CD4-positive, alpha-beta T cell (primary cell): ENCODE measurements around the gene KRTAP10-7. TPM values are rescaled to one million over a fixed set of nuclear protein-coding genes. Genes with fewer than 3 reads are reported as not detected.

Experiments used
- ATAC-seq: fragments of 200-7000 bp; cut with Tn5 transposase; one replicate; pipeline ENCODE4 v1.10.0; 2022; ENCODE audit warnings: mild to moderate bottlenecking; ENCODE audit not compliant: poor library complexity
- CTCF ChIA-PET: fragments of 350-600 bp; sonication (Branson Sonifier 250); formaldehyde crosslinking; loops from one replicate; lab custom pipeline; 2021; ENCODE audit warnings: antibody characterized with exemption, inconsistent platforms; lab: Charles Lee
- POLR2A ChIA-PET: fragments of 350-600 bp; sonication (Branson Sonifier 250); formaldehyde crosslinking; loops from one replicate; lab custom pipeline; 2021; ENCODE audit warnings: antibody characterized with exemption, inconsistent platforms; lab: Charles Lee
- DNase-seq, 14 experiments: peaks; one replicate each; pipeline ENCODE4 v3.0.0-alpha.2; 2013 to 2020; ENCODE audit warnings: mixed read lengths in 2 of 14
- H3K27ac ChIP-seq, 2 donors: one replicate each; pipeline versions ENCODE4 v1.5.1 to v1.7.0; 2013; ENCODE audit warnings: low read length in 2 of 2, low read depth in 1 of 2, mild to moderate bottlenecking in 1 of 2
- H3K27me3 ChIP-seq, 2 experiments: 1 replicate in 1 of 2; 2 replicates in 1 of 2; pipeline versions ENCODE4 v1.6.1 to v1.7.0; 2013; ENCODE audit warnings: low read length in 2 of 2, control low read depth in 1 of 2, mild to moderate bottlenecking in 1 of 2, moderate library complexity in 1 of 2; ENCODE audit not compliant: insufficient read depth in 2 of 2, control insufficient read depth in 1 of 2
- H3K36me3 ChIP-seq: one replicate; pipeline ENCODE4 v1.6.1; 2013; ENCODE audit warnings: low read length, control low read depth; ENCODE audit not compliant: insufficient read depth
- H3K4me1 ChIP-seq: one replicate; pipeline ENCODE4 v1.6.1; 2013; ENCODE audit warnings: low read length, control low read depth; ENCODE audit not compliant: insufficient read depth
- H3K4me3 ChIP-seq: one replicate; pipeline ENCODE4 v1.5.1; 2013; ENCODE audit warnings: mild to moderate bottlenecking, low read length, moderate library complexity
- H3K9me3 ChIP-seq, 2 experiments: 1 replicate in 1 of 2; 2 replicates in 1 of 2; pipeline versions ENCODE4 v1.6.1 to v1.7.0; 2013; ENCODE audit warnings: low read length in 2 of 2, mild to moderate bottlenecking in 2 of 2, control low read depth in 1 of 2, moderate library complexity in 1 of 2; ENCODE audit not compliant: control insufficient read depth in 1 of 2, insufficient read depth in 1 of 2
- H3K27ac Mint-ChIP-seq: one replicate; pipeline ENCODE4 v1.8.0; 2020; ENCODE audit warnings: mixed read lengths
- H3K27me3 Mint-ChIP-seq: one replicate; pipeline ENCODE4 v1.8.0; 2021; ENCODE audit warnings: mixed read lengths
- H3K36me3 Mint-ChIP-seq: one replicate; pipeline ENCODE4 v1.8.0; 2021; ENCODE audit warnings: low read depth, mixed read lengths
- H3K4me1 Mint-ChIP-seq: one replicate; pipeline ENCODE4 v1.8.0; 2021; ENCODE audit warnings: low read depth, mixed read lengths
- H3K4me3 Mint-ChIP-seq: one replicate; pipeline ENCODE4 v1.8.0; 2020; ENCODE audit warnings: mild to moderate bottlenecking, mixed read lengths
- H3K9me3 Mint-ChIP-seq: one replicate; pipeline ENCODE4 v1.8.0; 2020; ENCODE audit warnings: mixed read lengths
- intact Hi-C, 2 experiments: fragments of 100-400 bp; cut with DNase I in 1 of 2; cut with micrococcal nuclease in 1 of 2; formaldehyde crosslinking; loops; one replicate each; pipeline versions ENCODE4 v1.15.1 to v1.9.0; 2023 to 2025; cut with DNase I, micrococcal nuclease
- total RNA-seq, 174 experiments: library from RNA in 2 of 174; stranded (reverse) in 2 of 174; gene quantifications; one replicate each; pipeline ENCODE4 v1.2.3 and lab custom pipeline; 2021 to 2026
- TF ChIP-seq, protein P1 (sequence below): fragments of 200-600 bp; IDR thresholded peaks from one replicate; pipeline ENCODE4 v1.8.0; 2022; ENCODE audit warnings: antibody characterized with exemption, mild to moderate bottlenecking

The KRTAP10-7 gene
- total RNA-seq, 2 experiments from 2014 or later, result not detected

- Mint-ChIP-seq H3K9me3 (peaks cover 7% of the 10 kb centered on the region), H3K4me1 (peaks cover 13% of the 10 kb centered on the region), H3K27me3 (peaks cover 1% of the 10 kb centered on the region), H3K27ac (no peak overlapping the region), H3K4me3 (no peak overlapping the region), H3K36me3 (no peaks in the 10 kb centered on the region)
- Histone ChIP-seq H3K27me3 (no peaks in the 10 kb centered on the region), H3K9me3 (peaks cover 22 to 26% of the 10 kb centered on the region in 2 experiments), H3K27ac (no peak overlapping the region), H3K36me3 (no peaks in the 10 kb centered on the region), H3K4me1 (peaks cover 10% of the 10 kb centered on the region), H3K4me3 (no peak overlapping the region)
- intact Hi-C loops, result loop anchor here in 1 of 2 experiments (10.0 kb wide), 1 partner anchor 67 kb away; the partner anchor contains the start of gene KRTAP10-1
- TF ChIP-seq, protein P1, sequence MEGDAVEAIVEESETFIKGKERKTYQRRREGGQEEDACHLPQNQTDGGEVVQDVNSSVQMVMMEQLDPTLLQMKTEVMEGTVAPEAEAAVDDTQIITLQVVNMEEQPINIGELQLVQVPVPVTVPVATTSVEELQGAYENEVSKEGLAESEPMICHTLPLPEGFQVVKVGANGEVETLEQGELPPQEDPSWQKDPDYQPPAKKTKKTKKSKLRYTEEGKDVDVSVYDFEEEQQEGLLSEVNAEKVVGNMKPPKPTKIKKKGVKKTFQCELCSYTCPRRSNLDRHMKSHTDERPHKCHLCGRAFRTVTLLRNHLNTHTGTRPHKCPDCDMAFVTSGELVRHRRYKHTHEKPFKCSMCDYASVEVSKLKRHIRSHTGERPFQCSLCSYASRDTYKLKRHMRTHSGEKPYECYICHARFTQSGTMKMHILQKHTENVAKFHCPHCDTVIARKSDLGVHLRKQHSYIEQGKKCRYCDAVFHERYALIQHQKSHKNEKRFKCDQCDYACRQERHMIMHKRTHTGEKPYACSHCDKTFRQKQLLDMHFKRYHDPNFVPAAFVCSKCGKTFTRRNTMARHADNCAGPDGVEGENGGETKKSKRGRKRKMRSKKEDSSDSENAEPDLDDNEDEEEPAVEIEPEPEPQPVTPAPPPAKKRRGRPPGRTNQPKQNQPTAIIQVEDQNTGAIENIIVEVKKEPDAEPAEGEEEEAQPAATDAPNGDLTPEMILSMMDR, result no peak
- ATAC-seq (no peak), DNase-seq (no peak)
- ChIA-PET POLR2A (no interaction called here), CTCF (no interaction called here)
These were observed 11.2 kb downstream of the KRTAP10-7 start for GRCh38 chr21:44611551-44611950.

DNA sequence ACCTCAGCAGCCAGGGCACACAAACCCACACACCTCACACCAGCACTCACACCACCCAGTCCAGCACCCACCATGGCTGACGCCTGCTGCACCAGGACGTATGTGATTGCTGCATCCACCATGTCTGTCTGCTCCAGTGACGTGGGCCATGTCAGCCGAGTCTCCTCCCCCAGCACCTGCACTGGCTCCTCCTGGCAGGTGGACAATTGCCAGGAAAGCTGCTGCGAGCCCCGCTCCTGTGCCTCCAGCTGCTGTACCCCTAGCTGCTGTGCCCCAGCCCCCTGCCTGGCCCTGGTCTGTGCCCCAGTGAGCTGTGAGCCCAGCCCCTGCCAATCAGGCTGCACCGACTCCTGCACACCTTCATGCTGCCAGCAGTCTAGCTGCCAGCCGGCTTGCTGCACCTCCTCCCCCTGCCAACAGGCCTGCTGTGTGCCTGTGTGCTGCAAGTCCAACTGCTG, 11.7 kb downstream of the KRTAP10-7 start, which contains the start of gene KRTAP10-8:
KRTAP10-8 (plus strand) TSS at position 51 of the 458 bp plus-strand sequence; CDS start at position 73, 22 bp downstream.
- no peak for ATAC-seq
- TF ChIP-seq, protein P1, result no peak
- H3K4me3 ChIP-seq, result no peak within 1 kb of the TSS
- DNase-seq, result no peak
- Mint-ChIP-seq H3K9me3 (peaks cover 7% of the 10 kb centered on the region), H3K36me3 (no peaks in the 10 kb centered on the region), H3K4me1 (peaks cover 15% of the 10 kb centered on the region), H3K27ac (no peak within 1 kb of the TSS), H3K27me3 (no peaks in the 10 kb centered on the region), H3K4me3 (no peak within 1 kb of the TSS)
- intact Hi-C loops, result loop anchor here in 1 of 2 experiments (10.0 kb wide), 1 partner anchor 67 kb away; the partner anchor contains the start of gene KRTAP10-1
- H3K9me3 ChIP-seq, result peaks cover 24 to 26% of the 10 kb centered on the region in 2 experiments
- POLR2A ChIA-PET, result no interaction called here
- H3K27ac ChIP-seq, result no peak within 1 kb of the TSS
- CTCF ChIA-PET, result no interaction called here
- H3K4me1 ChIP-seq, result peaks cover 16% of the 10 kb centered on the region
- H3K36me3 ChIP-seq, result no peaks in the 10 kb centered on the region
- no peaks in the 10 kb centered on the region for H3K27me3 ChIP-seq

GRCh38 chr21:44612669-44613229, 12.4 kb downstream of the KRTAP10-7 start:
- ATAC-seq (no peak), DNase-seq (no peak)
- Histone ChIP-seq H3K4me1 (peaks cover 22% of the 10 kb centered on the region), H3K27ac (no peak overlapping the region), H3K36me3 (no peaks in the 10 kb centered on the region), H3K9me3 (peaks cover 26 to 27% of the 10 kb centered on the region in 2 experiments), H3K4me3 (no peak overlapping the region), H3K27me3 (no peaks in the 10 kb centered on the region)
- no peak overlapping the region for H3K27ac Mint-ChIP-seq
- H3K36me3 Mint-ChIP-seq, result no peaks in the 10 kb centered on the region
- no peaks in the 10 kb centered on the region for H3K27me3 Mint-ChIP-seq
- TF ChIP-seq, protein P1, result no peak
- peaks cover 22% of the 10 kb centered on the region for H3K4me1 Mint-ChIP-seq
- H3K9me3 Mint-ChIP-seq, result peaks cover 7% of the 10 kb centered on the region
- no peak overlapping the region for H3K4me3 Mint-ChIP-seq
- ChIA-PET POLR2A (interaction anchor here (0.6 kb wide), 1 partner anchor 83 kb away, joined by 3 read pairs; no protein-coding TSS in a partner anchor), CTCF (no interaction called here)
- intact Hi-C loops, result loop anchor here in 1 of 2 experiments (10.0 kb wide), 1 partner anchor 68 kb away; the partner anchor contains the start of gene KRTAP10-1
